ENCODE results near the gene CTNND1.
A peak's percentile ranks its signal among the peaks of the same experiment; 100 is the strongest.
"Not testable (repeated sequence)": the region's sequence is repeated elsewhere in the genome, so short reads cannot be mapped to it uniquely, and the experiment has no call there.

CTNND1 gene

DNA sequence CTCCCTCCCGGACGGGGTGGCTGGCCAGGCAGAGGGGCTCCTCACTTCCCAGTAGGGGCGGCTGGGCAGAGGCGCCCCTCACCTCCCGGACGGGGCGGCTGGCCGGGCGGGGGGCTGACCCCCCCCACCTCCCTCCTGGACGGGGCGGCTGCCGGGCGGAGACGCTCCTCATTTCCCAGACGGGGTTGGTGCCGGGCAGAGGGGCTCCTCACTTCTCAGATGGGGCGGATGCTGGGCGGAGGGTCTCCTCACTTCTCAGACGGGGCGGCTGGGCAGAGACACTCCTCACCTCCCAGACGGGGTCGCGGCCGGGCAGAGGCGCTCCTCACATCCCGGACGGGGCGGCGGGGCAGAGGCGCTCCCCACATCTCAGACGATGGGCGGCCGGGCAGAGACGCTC is 44.9 kb upstream of the CTNND1 start:
- H4K91ac ChIP-seq (ENCODE audit: low read depth, low read length); H3K27me3 ChIP-seq (ENCODE audit: insufficient read depth, low read length); H3K4ac ChIP-seq (ENCODE audit: low read depth, low read length); H2AK5ac ChIP-seq (ENCODE audit: low read length); H3K79me1 ChIP-seq (ENCODE audit: low read length); H3K27ac ChIP-seq (ENCODE audit: low read depth, low read length); H2BK12ac ChIP-seq (ENCODE audit: low read length); H3K9ac ChIP-seq (ENCODE audit: low read length); H3K4me2 ChIP-seq (ENCODE audit: low read length); H2BK5ac ChIP-seq (ENCODE audit: low read depth, low read length, poor library complexity); H3K23ac ChIP-seq (ENCODE audit: low read length); H2AFZ ChIP-seq (ENCODE audit: insufficient read depth, low read length, poor library complexity); H3K18ac ChIP-seq (ENCODE audit: low read length); H3K9me3 ChIP-seq (ENCODE audit: insufficient read depth, low read depth, low read length); H4K12ac ChIP-seq (ENCODE audit: low read depth, low read length); H3K79me2 ChIP-seq (ENCODE audit: control insufficient read depth, insufficient read depth, low read length, poor library complexity); DNase-seq; H2BK120ac ChIP-seq (ENCODE audit: insufficient read depth, low read length, poor library complexity); H3K4me3 ChIP-seq (ENCODE audit: low read depth, low read length); H3K14ac ChIP-seq (ENCODE audit: low read length); H3K4me1 ChIP-seq (ENCODE audit: control insufficient read depth in 1 of 2, insufficient read depth in 2 of 2, low read length in 2 of 2); H4K8ac ChIP-seq (ENCODE audit: low read depth, low read length): not testable (repeated sequence)
- no CpG with 5 or more reads among the region's 34 CpGs for WGBS (ENCODE audit: extremely low coverage, insufficient coverage, insufficient read length)
- peaks cover 7 to 15% of the 10 kb centered on the region in 2 experiments for H3K36me3 ChIP-seq (ENCODE audit: control insufficient read depth in 1 of 2, insufficient read depth in 2 of 2, low read length in 2 of 2)

DNA sequence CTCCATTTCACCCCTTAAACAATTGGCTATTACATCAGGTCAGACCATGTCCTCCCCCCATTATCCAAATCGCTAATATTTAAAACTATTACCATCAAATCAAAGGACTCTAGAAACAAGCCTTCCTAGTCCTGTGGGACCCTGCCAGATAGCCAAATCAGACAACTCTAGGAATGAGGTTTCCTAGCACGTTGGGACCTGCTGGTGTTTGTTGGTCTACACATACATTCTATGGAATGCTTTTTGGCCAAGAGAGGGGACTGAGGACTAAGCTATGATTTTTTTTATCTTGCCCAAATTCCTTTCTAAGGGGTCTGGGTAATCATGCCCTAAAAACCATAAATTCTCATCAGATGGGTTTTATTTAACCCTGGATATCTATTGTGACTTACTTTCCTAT is 34.4 kb upstream of the CTNND1 start:
- DNase-seq, result no peak
- Histone ChIP-seq H4K8ac (ENCODE audit: low read depth, low read length) (no peak overlapping the region), H3K27me3 (ENCODE audit: insufficient read depth, low read length) (no peaks in the 10 kb centered on the region), H3K79me1 (ENCODE audit: low read length) (no peaks in the 10 kb centered on the region), H3K79me2 (ENCODE audit: control insufficient read depth, insufficient read depth, low read length, poor library complexity) (no peaks in the 10 kb centered on the region), H2AFZ (ENCODE audit: insufficient read depth, low read length, poor library complexity) (no peak overlapping the region), H2AK5ac (ENCODE audit: low read length) (no peak overlapping the region), H4K91ac (ENCODE audit: low read depth, low read length) (no peak overlapping the region), H4K12ac (ENCODE audit: low read depth, low read length) (no peak overlapping the region), H3K18ac (ENCODE audit: low read length) (no peak overlapping the region), H3K9ac (ENCODE audit: low read length) (no peak overlapping the region), H3K14ac (ENCODE audit: low read length) (no peak overlapping the region), H2BK12ac (ENCODE audit: low read length) (no peak overlapping the region), H3K9me3 (ENCODE audit: insufficient read depth, low read depth, low read length) (no peaks in the 10 kb centered on the region), H3K36me3 (ENCODE audit: control insufficient read depth in 1 of 2, insufficient read depth in 2 of 2, low read length in 2 of 2) (peaks cover 2 to 4% of the 10 kb centered on the region in 2 experiments), H3K4me3 (ENCODE audit: low read depth, low read length) (no peak overlapping the region), H3K4ac (ENCODE audit: low read depth, low read length) (no peak overlapping the region), H3K4me1 (ENCODE audit: control insufficient read depth in 1 of 2, insufficient read depth in 2 of 2, low read length in 2 of 2) (no peaks in the 10 kb centered on the region), H2BK120ac (ENCODE audit: insufficient read depth, low read length, poor library complexity) (no peak overlapping the region), H3K27ac (ENCODE audit: low read depth, low read length) (no peak overlapping the region), H3K23ac (ENCODE audit: low read length) (no peak overlapping the region), H2BK5ac (ENCODE audit: low read depth, low read length, poor library complexity) (no peak overlapping the region), H3K4me2 (ENCODE audit: low read length) (no peak overlapping the region)
- no CpG with 5 or more reads among the region's 2 CpGs for WGBS (ENCODE audit: extremely low coverage, insufficient coverage, insufficient read length)

DNA sequence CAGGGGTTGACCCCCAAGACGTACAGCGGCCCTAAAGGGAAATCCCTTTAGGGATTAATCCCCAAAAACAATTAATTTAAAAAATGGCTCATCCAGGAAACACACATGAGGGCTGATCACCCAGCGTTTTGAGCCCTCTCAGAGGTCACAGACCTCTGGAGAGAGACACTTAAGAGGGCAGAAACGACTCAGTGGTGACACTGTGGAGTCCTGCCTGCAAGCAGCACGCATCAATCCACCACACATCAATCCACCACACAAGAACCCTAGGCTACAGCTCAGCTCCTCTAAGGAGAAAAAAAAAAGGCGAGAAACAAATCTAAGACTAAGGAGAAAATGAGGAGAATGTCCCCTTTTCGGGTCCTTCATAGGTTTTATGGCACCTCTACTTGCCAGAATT is 32.8 kb upstream of the CTNND1 start:
- Histone ChIP-seq H2BK5ac (ENCODE audit: low read depth, low read length, poor library complexity) (no peak overlapping the region), H3K9me3 (ENCODE audit: insufficient read depth, low read depth, low read length) (no peaks in the 10 kb centered on the region), H4K12ac (ENCODE audit: low read depth, low read length) (no peak overlapping the region), H3K79me2 (ENCODE audit: control insufficient read depth, insufficient read depth, low read length, poor library complexity) (no peaks in the 10 kb centered on the region), H4K91ac (ENCODE audit: low read depth, low read length) (no peak overlapping the region), H2AFZ (ENCODE audit: insufficient read depth, low read length, poor library complexity) (no peak overlapping the region), H3K27ac (ENCODE audit: low read depth, low read length) (no peak overlapping the region), H3K27me3 (ENCODE audit: insufficient read depth, low read length) (no peaks in the 10 kb centered on the region), H3K4ac (ENCODE audit: low read depth, low read length) (no peak overlapping the region), H3K4me1 (ENCODE audit: control insufficient read depth in 1 of 2, insufficient read depth in 2 of 2, low read length in 2 of 2) (no peaks in the 10 kb centered on the region), H2BK120ac (ENCODE audit: insufficient read depth, low read length, poor library complexity) (no peak overlapping the region), H2BK12ac (ENCODE audit: low read length) (no peak overlapping the region), H3K14ac (ENCODE audit: low read length) (no peak overlapping the region), H3K9ac (ENCODE audit: low read length) (peak overlapping the region; percentile 58), H3K23ac (ENCODE audit: low read length) (no peak overlapping the region), H3K18ac (ENCODE audit: low read length) (no peak overlapping the region), H3K79me1 (ENCODE audit: low read length) (no peaks in the 10 kb centered on the region), H3K4me2 (ENCODE audit: low read length) (no peak overlapping the region), H3K36me3 (ENCODE audit: control insufficient read depth in 1 of 2, insufficient read depth in 2 of 2, low read length in 2 of 2) (no peaks in the 10 kb centered on the region), H2AK5ac (ENCODE audit: low read length) (no peak overlapping the region), H3K4me3 (ENCODE audit: low read depth, low read length) (no peak overlapping the region), H4K8ac (ENCODE audit: low read depth, low read length) (no peak overlapping the region)
- no peak for DNase-seq
- no CpG with 5 or more reads among the region's 7 CpGs for WGBS (ENCODE audit: extremely low coverage, insufficient coverage, insufficient read length)

DNA sequence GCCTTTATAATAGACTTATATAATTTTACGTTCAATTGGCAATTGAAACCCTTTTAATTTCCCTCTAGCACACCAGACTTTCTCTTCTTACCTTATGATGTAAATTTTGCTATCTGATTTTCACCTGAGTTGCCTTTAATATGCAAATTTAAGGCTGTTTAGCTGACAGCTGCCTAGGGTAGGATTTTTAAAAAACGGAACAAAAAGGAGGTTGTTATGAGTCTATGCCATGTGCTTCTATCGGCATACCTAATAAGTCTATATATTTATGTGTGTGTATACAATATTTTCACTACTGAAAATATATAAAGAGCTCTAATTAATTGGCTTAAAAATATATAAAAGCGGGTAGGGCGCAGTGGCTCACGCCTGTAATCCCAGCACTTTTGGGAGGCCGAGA is 32.1 kb upstream of the CTNND1 start:
- Histone ChIP-seq H3K18ac (ENCODE audit: low read length) (no peak overlapping the region), H3K36me3 (ENCODE audit: control insufficient read depth in 1 of 2, insufficient read depth in 2 of 2, low read length in 2 of 2) (no peaks in the 10 kb centered on the region), H2BK5ac (ENCODE audit: low read depth, low read length, poor library complexity) (no peak overlapping the region), H4K91ac (ENCODE audit: low read depth, low read length) (no peak overlapping the region), H3K27ac (ENCODE audit: low read depth, low read length) (no peak overlapping the region), H3K4me2 (ENCODE audit: low read length) (no peak overlapping the region), H3K79me1 (ENCODE audit: low read length) (no peaks in the 10 kb centered on the region), H3K27me3 (ENCODE audit: insufficient read depth, low read length) (no peaks in the 10 kb centered on the region), H2BK12ac (ENCODE audit: low read length) (no peak overlapping the region), H2AFZ (ENCODE audit: insufficient read depth, low read length, poor library complexity) (no peak overlapping the region), H3K4ac (ENCODE audit: low read depth, low read length) (no peak overlapping the region), H3K9me3 (ENCODE audit: insufficient read depth, low read depth, low read length) (no peaks in the 10 kb centered on the region), H3K79me2 (ENCODE audit: control insufficient read depth, insufficient read depth, low read length, poor library complexity) (no peaks in the 10 kb centered on the region), H3K9ac (ENCODE audit: low read length) (no peak overlapping the region), H3K4me1 (ENCODE audit: control insufficient read depth in 1 of 2, insufficient read depth in 2 of 2, low read length in 2 of 2) (no peaks in the 10 kb centered on the region), H3K4me3 (ENCODE audit: low read depth, low read length) (no peak overlapping the region), H4K8ac (ENCODE audit: low read depth, low read length) (no peak overlapping the region), H2AK5ac (ENCODE audit: low read length) (no peak overlapping the region), H3K23ac (ENCODE audit: low read length) (no peak overlapping the region), H4K12ac (ENCODE audit: low read depth, low read length) (no peak overlapping the region), H3K14ac (ENCODE audit: low read length) (no peak overlapping the region), H2BK120ac (ENCODE audit: insufficient read depth, low read length, poor library complexity) (no peak overlapping the region)
- no CpG with 5 or more reads among the region's 7 CpGs for WGBS (ENCODE audit: extremely low coverage, insufficient coverage, insufficient read length)
- DNase-seq, result no peak

Measured in trophoblast cell (in vitro differentiated cells and primary cell).